HG03064 (cell line): Measurements from ENCODE around the gene BRMS1L.
"Not testable (repeated sequence)": the region's sequence is repeated elsewhere in the genome, so short reads cannot be mapped to it uniquely, and the experiment has no call there.

Experiments
- ATAC-seq: cut with Tn5 transposase; IDR thresholded peaks from one replicate; pipeline ENCODE4 v1.9.1; 2021; ENCODE audit warnings: low read depth; ENCODE audit not compliant: unreplicated experiment

Gene BRMS1L

DNA sequence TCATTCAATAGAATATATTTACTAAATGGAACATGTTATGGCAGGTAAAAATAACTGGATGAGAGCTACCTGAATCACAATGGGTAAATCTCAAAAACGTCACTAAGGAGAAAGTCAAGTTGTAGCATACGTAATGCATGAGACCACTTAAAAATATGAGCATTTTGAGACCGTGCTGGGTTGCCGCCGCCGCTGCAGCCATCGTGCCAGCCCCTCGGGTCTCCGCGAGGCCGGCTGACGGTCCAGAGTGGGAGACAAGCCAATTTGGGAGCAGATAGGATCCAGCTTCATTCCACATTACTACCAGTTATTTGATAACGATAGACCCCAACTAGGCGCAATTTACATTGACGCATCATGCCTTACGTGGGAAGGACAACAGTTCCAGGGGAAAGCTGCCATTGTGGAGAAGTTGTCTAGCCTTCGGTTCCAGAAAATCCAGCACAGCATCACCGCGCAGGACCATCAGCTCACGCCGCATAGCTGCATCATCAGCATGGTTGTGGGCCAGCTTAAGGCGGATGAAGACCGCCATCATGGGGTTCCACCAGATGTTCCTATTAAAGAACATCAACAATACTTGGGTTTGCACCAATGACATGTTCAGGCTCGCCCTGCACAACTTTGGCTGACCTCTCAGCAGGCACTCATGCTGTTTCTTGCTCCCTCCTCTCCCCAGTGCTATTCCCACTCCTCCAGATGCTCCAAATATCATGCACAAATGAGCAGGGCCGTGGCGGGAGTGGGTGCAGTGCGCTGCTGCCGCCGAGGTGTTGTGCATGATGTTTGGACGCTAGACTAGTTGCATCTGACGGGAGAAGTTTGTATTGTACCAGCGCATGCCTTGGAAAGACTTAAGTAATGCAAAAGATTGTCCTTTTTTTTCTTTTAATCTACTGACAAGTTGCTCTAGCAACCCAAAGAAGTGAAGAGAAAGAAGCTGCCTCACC is 6.3 kb upstream of the BRMS1L start:
- no peak for ATAC-seq

DNA sequence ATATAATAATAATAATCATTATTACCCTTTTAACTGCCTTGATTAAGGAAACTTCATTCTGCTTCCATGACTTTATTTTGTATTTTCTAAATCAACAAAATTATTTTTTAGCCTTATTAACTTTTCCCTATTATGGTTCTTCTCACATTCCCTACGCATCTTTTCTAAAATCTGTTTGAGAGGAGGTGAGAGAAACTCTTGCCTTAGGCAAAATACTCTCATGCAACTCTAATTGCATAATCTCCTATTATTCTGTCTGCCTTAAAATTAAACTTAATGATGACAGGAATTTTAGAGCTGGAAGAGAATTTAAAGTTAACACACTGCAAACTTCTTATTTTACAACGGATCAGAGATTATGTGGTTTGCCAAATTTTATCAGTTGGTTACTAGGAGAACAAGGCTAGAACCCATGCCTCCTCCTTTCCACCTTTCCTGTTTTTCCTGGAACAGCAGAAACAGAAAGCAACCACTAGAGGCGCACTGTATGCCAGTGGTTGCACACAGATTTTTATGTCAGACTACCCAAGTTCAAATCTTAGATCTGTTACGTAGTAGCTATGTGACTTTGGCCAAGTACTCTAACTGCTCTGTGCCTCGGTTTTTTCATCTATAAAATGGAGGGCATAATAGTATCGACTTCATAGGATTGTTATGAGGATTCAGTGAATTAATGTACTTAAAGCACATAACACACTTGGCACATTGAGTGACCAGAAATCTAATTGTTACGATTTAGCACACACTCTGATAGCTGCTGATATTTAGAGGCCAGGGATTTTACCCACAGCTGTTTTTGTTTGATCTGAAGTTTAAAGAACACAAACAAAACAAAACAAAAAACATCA is 4.3 kb upstream of the BRMS1L start:
- no peak for ATAC-seq

DNA sequence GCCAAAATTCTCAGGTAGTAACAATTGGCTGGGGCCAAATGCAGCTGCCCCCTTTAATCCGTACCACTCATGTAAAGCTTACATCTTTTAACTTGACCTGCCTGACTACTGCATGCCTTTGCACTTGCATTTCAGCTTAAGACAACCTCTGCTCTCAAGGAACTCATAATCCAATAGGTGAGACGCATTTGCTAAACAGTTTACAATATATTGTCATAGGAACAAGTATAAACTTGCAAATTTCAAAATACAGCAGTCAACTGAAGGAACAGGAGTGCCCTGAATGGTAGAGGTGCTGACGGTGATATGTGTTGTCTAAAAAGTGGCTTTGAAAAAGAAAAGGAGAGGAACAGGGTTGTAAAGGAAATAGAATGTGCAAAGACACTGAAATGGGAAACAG is 3.6 kb upstream of the BRMS1L start:
- ATAC-seq = no peak

DNA sequence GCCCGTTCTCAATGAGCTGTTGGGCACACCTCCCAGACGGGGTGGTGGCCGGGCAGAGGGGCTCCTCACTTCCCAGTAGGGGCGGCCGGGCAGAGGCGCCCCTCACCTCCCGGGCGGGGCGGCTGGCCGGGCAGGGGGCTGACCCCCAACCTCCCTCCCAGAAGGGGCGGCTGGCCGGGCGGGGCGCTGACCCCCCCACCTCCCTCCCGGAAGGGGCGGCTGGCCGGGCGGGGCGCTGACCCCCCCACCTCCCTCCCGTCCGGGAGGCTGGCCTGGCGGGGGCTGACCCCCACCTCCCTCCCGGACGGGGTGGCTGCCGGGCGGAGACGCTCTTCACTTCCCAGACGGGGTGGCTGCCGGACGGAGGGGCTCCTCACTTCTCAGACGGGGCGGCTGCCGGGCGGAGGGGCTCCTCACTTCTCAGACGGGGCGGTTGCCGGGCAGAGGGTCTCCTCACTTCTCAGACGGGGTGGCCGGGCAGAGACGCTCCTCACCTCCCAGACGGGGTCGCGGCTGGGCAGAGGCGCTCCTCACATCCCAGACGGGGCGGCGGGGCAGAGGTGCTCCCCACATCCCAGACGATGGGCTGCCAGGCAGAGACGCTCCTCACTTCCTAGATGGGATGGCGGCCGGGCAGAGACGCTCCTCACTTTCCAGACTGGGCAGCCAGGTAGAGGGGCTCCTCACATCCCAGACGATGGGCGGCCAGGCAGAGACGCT is 1.5 kb upstream of the BRMS1L start:
- not testable (repeated sequence) for ATAC-seq

DNA sequence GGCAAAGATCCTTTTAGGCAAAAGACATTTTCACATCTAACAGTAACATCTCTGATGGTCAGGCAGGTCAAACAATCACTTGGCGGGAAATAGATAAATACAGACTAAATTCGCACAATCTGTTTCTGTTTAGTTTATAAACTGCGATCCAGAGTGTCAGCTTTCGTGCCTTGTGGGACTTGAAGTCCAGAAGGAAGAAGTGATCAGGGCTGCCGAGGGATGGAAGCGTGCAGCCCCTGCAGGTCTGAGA is 245 bp upstream of the BRMS1L start:
- no peak for ATAC-seq

DNA sequence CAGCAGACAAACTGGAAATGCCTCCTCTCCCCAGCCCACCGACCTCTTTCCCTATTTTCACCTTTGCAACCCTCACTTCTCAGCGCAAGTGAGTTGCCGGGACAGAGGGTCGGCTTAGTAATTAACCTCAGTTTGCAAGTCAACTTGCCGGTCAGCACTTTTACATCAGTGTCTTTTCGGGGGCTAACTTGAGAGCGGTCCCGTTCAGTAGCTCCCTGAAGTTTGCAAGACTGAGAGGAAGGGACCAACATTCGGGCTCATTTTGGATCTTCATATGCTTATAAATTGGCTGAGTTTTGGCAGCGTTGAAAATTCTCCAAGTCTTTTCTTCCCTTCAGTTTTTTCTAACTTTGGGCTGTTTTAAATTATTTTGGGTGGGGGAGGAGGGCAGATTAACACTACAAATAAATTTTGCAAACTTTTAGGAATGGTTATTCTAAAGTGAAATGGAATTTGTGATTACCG is 846 bp downstream of the BRMS1L start:
- ATAC-seq = no peak

DNA sequence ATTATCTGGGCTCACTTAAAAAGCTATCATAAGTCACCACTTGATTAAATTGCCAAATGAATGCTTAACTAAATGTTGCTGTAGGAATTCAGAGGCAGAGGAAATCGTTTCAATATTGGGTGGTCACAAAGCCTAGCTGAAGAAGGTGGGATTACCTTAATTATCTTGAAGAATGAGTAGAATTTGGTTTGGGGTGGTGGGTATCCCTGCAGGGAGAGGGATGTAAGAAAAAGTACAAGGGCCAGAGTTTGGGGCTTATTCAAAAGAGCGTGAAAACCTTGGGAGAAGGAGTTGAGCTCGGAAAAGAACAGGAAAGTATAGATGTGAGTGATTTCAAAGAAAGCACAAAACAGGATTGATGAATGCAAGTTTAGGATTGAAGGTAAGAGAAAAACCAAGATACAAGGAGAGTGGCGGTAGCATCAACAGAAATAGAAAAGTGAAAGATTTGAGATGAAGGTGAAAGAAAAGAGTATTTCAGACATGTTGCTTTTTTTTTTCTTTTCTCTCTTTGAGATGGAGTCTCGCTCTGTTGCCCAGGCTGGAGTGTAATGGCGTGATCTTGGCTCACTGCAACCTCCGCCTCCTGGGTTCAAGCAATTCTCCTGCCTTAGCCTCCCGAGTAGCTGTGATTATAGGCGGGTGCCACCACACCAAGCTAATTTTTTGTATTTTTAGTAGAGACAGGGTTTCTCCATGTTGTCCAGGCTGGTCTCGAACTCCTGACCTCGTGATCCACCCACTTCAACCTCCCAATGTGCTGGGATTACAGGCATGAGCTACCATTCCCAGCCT is 1.7 kb downstream of the BRMS1L start:
- ATAC-seq = no peak

DNA sequence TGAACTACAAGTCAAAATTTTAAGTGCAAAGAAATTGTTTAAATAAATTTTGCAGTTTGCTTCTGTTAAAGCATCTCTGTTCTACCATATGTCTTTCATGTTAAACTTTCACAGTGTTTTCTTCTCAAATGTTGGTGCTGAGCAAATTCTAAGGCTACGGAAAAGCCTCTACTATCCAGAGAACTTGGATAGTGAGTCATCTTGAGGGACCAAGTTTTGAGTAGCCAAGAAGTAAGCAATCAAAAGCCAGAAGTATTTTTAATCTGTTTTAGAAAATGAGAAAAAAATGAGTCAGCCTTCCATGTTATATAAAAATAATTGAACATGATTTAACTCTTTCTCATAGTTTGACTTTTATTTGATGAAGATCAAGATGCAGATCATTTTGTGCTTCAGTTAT is 3.3 kb downstream of the BRMS1L start:
- ATAC-seq = no peak

DNA sequence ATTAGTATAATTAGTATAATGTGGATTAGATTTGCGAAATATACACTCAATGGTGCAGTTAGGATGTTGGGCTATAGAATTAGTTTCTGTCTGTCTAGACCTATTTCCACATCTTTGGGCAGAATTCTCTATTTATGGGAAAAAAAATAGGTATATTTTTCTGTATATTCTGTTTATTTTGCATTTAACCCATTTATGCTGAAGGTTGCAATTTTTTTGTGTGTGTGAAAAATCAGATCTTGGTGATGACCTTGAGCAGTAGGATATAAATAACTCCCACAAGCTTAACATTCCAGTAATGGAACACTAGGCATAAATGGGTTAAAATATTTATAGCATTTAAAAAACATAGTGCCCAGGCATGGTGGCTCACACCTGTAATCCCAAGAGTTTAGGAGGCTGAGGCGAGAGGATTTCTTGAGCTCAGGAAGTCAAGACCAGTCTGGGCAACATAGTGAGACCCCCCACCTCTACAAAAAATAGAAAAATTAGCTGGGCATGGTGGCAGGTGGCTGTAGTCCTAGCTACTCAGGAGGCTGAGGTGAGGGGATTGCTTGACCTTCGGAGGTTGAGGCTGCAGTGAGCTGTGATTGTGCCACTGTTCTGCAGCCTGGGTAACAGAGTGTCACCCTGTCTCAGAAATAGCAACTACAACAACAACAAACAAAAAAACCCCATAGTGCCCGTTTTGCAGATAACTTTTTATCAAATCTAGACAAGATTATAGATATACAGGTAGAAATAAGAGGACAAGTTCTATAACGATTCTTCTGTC is 9.3 kb downstream of the BRMS1L start:
- no peak for ATAC-seq

DNA sequence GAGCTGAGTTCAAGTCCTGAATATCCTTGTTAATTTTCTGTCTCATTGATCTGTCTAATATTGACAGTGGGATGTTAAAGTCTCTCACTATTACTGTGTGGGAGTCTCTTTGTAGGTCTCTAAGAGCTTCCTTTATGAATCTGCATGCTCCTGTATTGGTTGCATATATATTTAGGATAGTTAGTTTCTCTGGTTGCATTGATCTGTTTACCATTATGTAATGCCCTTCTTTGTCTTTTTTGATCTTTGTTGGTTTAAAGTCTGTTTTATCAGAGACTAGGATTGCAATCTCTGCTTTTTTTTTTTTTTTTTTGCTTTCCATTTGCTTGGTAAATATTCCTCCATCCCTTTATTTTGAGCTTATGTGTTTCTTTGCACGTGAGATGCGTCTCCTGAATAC is 15.6 kb downstream of the BRMS1L start:
- ATAC-seq = not testable (repeated sequence)

DNA sequence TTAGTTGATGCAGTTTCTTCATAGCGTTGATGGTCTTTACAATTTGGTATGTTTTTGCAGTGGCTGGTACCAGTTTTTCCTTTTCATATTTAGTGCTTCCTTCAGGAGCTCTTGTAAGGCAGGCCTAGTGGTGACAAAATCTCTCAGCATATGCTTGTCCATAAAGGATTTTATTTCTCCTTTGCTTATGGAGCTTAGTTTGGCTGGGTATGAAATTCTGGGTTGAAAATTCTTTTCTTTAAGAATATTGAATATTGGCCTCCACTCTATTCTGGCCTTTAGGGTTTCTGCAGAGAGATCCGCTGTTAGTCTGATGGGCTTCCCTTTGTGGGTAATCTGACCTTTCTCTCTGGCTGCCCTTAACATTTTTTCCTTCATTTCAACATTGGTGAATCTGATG is 16.1 kb downstream of the BRMS1L start:
- not testable (repeated sequence) for ATAC-seq

DNA sequence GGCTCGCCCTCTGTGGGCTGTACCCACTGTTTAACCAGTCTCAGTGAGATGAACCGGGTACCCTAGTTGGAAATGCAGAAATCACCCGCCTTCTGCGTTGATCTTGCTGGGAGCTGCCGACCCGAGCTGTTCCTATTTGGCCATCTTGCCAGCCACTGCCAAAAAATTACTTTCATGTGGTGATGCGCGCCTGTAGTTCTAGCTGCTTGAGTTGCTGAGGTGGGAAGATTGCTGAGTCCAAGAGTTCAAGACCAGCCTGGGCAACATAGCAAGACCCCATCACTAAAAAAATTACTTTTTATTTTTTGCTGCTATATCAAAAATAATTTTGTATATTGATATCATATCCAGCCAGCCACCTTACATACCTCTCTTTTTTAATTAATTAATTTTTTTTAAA is 18.4 kb downstream of the BRMS1L start:
- no peak for ATAC-seq

DNA sequence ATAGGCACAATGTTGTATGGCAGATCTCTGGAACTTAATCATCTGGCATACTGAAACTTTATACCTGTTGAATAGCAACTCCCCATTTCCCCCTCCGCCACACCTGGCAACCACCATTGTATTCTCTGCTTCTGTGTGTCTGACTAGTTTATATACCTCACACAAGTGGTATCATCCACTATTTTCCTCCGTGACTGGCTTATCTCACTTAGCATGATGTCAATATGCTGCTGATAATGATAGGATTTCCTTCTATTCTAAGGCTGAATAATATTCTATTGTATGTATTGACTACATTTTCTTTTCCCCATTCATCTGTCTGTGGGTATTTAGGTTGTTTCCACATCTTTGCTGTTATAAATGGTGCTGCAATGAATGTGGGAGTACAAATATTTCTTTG is 21.5 kb downstream of the BRMS1L start:
- ATAC-seq = no peak

DNA sequence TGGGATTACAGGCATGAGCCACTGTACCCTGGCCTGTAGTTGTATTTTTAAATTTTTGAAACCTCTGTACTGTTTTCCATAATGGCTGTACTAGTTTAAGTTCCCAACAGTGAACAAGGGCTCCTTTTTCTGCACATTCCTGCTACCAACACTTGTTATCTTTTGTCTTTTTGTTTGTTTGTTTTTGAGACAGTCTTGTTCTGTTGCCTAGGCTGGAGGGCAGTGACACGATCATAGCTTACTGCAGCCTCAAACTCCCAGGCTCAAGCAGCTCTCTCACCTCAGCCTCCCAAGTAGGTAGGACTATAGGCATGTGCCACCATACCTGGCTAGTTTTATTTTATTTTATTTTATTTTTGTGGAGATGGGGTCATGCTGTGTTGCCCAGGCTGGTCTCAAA is 23.0 kb downstream of the BRMS1L start:
- ATAC-seq = no peak

DNA sequence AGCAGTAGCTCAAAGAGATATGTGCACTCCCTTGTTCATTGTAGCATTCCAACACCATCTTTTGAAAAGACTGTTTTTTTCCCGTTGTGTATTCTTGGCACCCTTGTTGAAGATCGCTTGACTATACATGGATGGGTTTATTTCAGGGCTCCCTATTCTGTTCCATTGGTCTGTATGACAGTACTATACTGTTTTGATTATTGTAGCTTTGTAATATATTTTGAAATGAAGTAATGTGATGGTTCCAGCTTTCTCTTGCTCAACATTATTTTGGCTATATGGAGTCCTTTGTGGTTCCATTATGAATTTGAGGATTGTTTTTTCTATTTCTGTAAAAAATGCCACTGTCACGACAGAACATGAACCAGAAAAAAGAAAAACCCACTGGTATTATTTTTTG is 25.7 kb downstream of the BRMS1L start:
- no peak for ATAC-seq

DNA sequence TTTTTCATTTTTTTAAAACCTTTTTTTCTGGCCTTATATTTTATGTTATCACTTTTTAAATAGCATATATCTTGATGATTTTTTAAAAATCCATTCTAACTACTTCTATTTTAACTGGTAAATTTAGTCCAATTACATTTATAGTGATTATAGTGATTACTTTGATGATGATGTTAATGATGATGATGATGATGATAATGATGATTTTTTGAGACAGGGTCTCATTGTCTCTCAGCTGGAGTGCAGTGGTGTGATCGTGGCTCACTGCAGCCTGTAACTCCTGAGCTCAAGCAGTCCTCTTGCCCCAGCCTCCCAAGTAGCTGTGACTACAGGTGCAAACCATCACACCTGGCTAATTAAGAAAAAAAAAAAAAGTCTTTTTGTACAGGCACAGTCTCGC is 27.1 kb downstream of the BRMS1L start:
- no peak for ATAC-seq

DNA sequence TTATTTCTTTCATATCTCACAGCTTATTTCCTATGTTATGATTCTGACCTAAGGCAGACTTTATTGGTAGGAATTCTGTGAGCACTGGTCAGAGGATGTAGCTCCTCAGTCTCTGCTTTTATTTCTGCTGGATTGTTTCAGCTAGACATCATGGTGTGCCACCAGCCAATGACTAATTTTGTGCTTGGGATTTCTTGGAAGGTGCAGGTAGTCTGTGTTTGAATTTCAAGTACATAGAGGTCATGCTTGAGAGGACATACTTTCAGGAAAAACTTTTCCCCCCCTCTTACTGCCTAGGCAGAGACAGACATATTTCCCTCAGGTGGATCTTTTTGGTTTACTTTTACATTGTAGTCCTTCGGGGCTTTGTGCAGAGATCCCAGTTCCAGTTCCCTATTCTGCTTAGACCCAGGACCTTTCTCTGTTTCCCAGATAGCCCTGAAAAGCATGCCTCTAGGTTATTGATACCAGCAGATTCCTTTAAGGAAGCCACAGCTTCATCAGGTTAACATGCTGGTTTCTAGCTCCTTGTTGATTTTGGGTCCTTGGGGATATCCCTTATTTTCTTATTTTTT is 28.6 kb downstream of the BRMS1L start:
- no peak for ATAC-seq

DNA sequence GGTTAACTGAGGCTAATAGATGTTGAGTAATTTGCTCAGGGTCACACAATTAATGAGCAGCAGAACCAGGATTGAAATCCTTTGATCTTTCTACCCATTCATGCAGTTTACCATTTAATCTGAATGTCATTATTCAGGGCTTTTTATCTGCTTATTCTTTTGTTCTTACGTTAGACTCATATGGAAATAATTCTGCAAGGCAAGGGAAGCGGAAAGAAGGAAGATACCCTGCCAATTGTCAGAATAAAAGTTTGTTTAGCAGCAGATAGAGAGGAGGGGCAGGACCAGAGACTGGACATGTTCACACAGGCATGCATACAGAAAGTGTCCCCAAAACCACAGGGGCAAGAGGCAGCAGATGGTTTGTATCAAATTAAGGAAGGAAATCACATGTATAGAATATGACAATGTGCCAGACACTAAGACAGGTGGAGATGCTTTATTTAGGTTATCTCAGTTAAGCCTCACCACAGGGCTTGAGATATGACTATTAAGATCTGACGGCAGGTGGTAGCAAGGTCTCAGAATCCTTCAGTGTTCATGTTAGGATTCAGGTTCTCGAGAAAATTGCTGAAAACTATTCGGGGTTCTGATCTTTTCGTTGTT is 29.8 kb downstream of the BRMS1L start:
- peak; percentile 98 for ATAC-seq
